WERI-Rb-1 (cell line): ENCODE measurements around the gene COX5A.

ENCODE experiments used
- DNase-seq: peaks from one replicate; pipeline ENCODE4 v3.0.0-alpha.2; 2020
- H3K27ac ChIP-seq: fragments of 250-450 bp; sonication (Bioruptor Pico); 2 replicates; pipeline ENCODE4 v1.5.1; 2020; ENCODE audit warnings: mild to moderate bottlenecking, moderate library complexity
- H3K27me3 ChIP-seq: fragments of 250-450 bp; sonication (Bioruptor Pico); 2 replicates; pipeline ENCODE4 v1.5.1; 2021; ENCODE audit warnings: mild to moderate bottlenecking, low read depth, moderate library complexity; ENCODE audit not compliant: insufficient read depth, severe bottlenecking
- H3K36me3 ChIP-seq: fragments of 250-450 bp; sonication (Bioruptor Pico); 2 replicates; pipeline ENCODE4 v1.5.1; 2020; ENCODE audit warnings: mild to moderate bottlenecking, moderate library complexity
- H3K4me3 ChIP-seq: 2 replicates; pipeline ENCODE4 v1.5.1; 2011; ENCODE audit warnings: low read depth, mild to moderate bottlenecking, control low read depth, low read length
- H3K9me3 ChIP-seq: fragments of 250-450 bp; sonication (Bioruptor Pico); 2 replicates; pipeline ENCODE4 v1.5.1; 2021; ENCODE audit warnings: mild to moderate bottlenecking, moderate library complexity; ENCODE audit not compliant: severe bottlenecking
- TF ChIP-seq, protein P1 (sequence below): IDR thresholded peaks from 2 replicates; pipeline ENCODE4 v1.5.1; 2011; ENCODE audit warnings: low read depth, mild to moderate bottlenecking, control low read depth, inconsistent platforms, low read length

Gene COX5A

DNA sequence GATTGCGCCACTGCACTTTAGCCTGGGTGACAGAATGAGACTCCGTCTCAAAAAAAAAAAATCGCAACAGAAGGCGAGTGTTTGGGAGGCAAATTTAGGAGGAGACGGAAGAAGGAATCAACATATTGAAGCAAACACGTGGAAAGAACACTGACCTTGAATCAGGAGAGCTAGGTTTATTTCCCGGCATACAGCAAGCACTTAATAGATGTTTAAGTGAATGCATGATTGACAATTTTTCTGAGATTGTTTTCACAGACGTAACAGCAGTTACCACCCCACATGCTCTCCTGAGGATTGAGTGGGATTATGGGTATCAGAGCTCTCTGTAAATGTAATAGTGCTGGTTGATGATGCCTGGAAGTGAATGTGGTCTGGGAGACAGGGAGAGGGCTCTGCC is 24.3 kb upstream of the COX5A start:
- H3K27me3 ChIP-seq = no peaks in the 10 kb centered on the region
- no peak for DNase-seq
- TF ChIP-seq, protein P1, sequence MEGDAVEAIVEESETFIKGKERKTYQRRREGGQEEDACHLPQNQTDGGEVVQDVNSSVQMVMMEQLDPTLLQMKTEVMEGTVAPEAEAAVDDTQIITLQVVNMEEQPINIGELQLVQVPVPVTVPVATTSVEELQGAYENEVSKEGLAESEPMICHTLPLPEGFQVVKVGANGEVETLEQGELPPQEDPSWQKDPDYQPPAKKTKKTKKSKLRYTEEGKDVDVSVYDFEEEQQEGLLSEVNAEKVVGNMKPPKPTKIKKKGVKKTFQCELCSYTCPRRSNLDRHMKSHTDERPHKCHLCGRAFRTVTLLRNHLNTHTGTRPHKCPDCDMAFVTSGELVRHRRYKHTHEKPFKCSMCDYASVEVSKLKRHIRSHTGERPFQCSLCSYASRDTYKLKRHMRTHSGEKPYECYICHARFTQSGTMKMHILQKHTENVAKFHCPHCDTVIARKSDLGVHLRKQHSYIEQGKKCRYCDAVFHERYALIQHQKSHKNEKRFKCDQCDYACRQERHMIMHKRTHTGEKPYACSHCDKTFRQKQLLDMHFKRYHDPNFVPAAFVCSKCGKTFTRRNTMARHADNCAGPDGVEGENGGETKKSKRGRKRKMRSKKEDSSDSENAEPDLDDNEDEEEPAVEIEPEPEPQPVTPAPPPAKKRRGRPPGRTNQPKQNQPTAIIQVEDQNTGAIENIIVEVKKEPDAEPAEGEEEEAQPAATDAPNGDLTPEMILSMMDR = no peak
- H3K4me3 ChIP-seq = no peak overlapping the region
- H3K27ac ChIP-seq = no peak overlapping the region
- no peaks in the 10 kb centered on the region for H3K36me3 ChIP-seq
- no peaks in the 10 kb centered on the region for H3K9me3 ChIP-seq

DNA sequence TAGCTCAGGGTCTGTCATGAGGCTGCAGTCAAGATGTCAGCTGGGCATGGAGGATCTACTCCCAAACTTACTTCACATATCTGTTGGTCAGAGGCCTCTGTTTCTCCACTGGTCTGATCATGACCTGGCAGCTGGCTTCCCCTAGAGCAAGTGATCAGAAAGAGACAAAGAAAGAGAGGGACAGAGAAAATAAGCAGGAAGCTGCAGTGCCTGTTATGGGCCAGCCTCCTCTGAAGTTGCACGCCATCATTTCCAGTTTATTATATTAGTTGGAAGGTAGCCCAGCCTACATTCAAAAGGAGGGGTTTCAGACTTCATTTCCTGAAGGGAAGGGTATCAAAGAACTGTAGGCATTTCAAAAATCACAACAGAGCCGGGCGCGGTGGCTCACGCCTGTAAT is 23.7 kb upstream of the COX5A start:
- DNase-seq = no peak
- TF ChIP-seq, protein P1 = no peak
- Histone ChIP-seq H3K36me3 (no peaks in the 10 kb centered on the region), H3K9me3 (no peaks in the 10 kb centered on the region), H3K27ac (no peak overlapping the region), H3K27me3 (no peaks in the 10 kb centered on the region), H3K4me3 (no peak overlapping the region)

DNA sequence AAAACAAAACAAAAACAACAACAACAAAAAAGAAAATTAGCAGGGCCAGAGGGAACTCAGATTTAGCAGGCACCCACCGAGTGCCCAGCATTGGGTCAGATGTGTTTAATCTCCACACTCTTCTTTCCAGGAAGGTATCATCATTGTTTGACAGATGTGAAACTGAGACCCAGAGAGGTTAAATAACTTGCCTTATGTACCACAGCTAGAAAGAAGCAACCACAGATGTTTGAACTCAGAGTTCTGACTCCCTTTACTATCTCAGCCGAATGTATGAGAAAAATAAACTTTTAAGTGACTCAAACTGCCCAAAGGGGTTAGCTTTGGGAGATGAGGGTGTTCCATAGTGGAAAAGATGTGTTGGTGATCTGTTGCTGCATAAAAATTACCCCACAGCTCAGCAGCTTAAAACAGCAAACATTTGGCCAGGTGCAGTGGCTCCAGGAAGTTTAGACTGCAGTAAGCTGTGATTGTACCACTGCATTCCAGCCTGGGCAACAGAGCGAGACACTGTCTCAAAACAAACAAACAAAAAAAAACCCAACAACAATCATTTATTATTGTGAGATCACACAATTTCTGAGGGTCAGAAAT is 23.2 kb upstream of the COX5A start:
- no peaks in the 10 kb centered on the region for H3K9me3 ChIP-seq
- no peak overlapping the region for H3K27ac ChIP-seq
- H3K36me3 ChIP-seq = no peaks in the 10 kb centered on the region
- DNase-seq = no peak
- TF ChIP-seq, protein P1 = no peak
- no peaks in the 10 kb centered on the region for H3K27me3 ChIP-seq
- H3K4me3 ChIP-seq = no peak overlapping the region

DNA sequence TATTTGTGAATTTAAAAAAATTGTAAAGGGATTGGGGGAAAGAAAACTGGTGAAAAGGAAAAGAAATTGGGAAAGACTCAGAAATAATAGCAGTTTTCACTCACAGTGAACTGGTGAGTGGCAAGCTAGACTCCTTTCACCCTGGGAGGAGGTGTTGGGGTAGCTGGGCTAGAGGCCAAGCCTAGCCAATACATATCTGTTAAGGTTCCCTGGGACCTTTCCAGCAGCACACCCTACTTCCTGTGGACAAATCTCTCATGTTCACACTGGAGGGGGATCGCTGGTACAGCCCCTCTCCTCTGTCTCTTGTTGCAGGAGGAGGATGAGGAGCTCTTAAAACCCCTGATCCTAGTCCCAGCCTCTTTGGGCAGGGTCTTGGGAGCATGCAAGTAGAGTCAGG is 22.4 kb upstream of the COX5A start:
- no peaks in the 10 kb centered on the region for H3K27me3 ChIP-seq
- H3K9me3 ChIP-seq = no peaks in the 10 kb centered on the region
- TF ChIP-seq, protein P1 = no peak
- DNase-seq = no peak
- no peak overlapping the region for H3K27ac ChIP-seq
- no peak overlapping the region for H3K4me3 ChIP-seq
- no peaks in the 10 kb centered on the region for H3K36me3 ChIP-seq

DNA sequence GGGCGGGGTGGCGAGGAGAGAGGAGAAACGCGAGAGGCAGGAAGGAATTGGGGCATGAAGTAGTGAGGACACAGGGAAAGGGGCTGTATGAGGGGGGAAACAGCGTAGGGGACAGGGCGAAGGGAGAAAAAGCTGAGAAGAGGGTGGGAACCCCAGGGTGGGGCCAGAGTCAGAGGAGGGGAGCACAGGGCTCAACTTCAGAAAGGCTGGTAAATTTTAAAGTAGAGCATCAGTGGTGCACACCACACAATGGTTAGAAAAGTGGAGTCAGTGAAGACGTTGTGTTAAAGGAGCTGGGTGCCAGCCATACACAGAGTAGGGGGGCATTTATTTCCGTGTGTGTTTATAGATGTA is 21.7 kb upstream of the COX5A start:
- no peak overlapping the region for H3K27ac ChIP-seq
- no peak for DNase-seq
- H3K4me3 ChIP-seq = no peak overlapping the region
- no peaks in the 10 kb centered on the region for H3K9me3 ChIP-seq
- no peaks in the 10 kb centered on the region for H3K27me3 ChIP-seq
- TF ChIP-seq, protein P1 = no peak
- H3K36me3 ChIP-seq = no peaks in the 10 kb centered on the region

DNA sequence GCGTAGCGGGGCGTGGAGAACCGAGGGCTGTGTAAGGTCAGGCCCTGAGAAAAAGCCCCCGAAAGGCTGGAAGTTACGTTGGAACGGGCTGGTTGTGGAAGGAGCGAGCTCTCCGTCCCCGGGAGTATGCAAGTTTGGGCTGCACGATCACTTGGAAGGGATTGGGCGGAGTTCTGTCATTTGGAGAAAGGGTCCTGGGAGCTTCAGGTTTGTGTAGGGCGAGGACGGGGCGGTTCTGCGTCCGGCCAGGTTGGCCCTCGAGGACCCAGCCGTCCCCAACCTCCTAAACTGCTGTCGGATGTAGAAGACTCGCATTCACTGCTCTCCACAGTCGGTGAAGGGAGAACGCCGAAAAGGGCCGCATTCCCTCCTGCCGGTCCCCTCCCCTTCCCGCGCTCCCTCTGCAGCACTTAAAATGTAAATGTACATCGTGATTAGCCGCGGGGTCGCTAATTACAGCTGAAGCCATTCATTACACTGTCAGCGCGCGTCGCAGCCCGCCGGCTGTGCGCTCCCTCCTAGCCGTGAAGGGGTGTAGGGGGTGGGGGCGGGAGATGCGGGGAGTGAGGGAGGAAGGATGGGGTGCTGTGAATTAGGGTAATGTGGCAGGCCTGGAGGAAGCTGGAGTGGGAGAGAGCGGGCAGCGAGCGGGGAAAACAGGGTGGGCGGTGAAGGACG is 21.2 kb upstream of the COX5A start:
- DNase-seq = no peak
- H3K9me3 ChIP-seq = no peaks in the 10 kb centered on the region
- H3K27ac ChIP-seq = no peak overlapping the region
- H3K27me3 ChIP-seq = no peaks in the 10 kb centered on the region
- H3K36me3 ChIP-seq = no peaks in the 10 kb centered on the region
- TF ChIP-seq, protein P1 = no peak
- no peak overlapping the region for H3K4me3 ChIP-seq
